Thoracic aorta (tissue), 2 donors: ENCODE data around the gene METTL4. TPM values are rescaled to one million over a fixed set of nuclear protein-coding genes. Genes with fewer than 3 reads are reported as not detected.

Source experiments
- ATAC-seq: fragments of 150-250 bp; one replicate; pipeline ENCODE4 v1.8.0; 2017; ENCODE audit warnings: low read depth; ENCODE audit not compliant: insufficient number of reproducible peaks, low FRiP score
- DNase-seq: peaks from one replicate; pipeline ENCODE4 v3.0.0-alpha.2; 2020; ENCODE audit warnings: low spot score
- H3K27ac ChIP-seq, 2 donors: fragments of 200-600 bp; sonication (generic); 1 replicate in 1 of 2; 2 replicates in 1 of 2; pipeline ENCODE4 v1.5.1; 2016; ENCODE audit warnings: mild to moderate bottlenecking in 2 of 2, moderate library complexity in 2 of 2
- H3K27me3 ChIP-seq: fragments of 200-600 bp; sonication (generic); replicated peaks from 2 replicates; pipeline ENCODE4 v1.6.0; 2016; ENCODE audit warnings: mild to moderate bottlenecking; ENCODE audit not compliant: insufficient read depth
- H3K36me3 ChIP-seq: fragments of 200-600 bp; sonication (generic); one replicate; pipeline ENCODE4 v1.5.1; 2016
- H3K4me1 ChIP-seq, 2 donors: fragments of 200-600 bp; sonication (generic); 1 replicate in 1 of 2; 2 replicates in 1 of 2; pipeline versions ENCODE4 v1.5.1 to v1.6.0; 2016; ENCODE audit warnings: low read depth in 2 of 2, mild to moderate bottlenecking in 1 of 2; ENCODE audit not compliant: control insufficient read depth in 1 of 2
- H3K4me3 ChIP-seq: fragments of 200-600 bp; sonication (generic); 2 replicates; pipeline ENCODE4 v1.5.1; 2016; ENCODE audit warnings: mild to moderate bottlenecking
- H3K9me3 ChIP-seq: fragments of 200-600 bp; sonication (generic); 2 replicates; pipeline ENCODE4 v1.5.1; 2016
- total RNA-seq, 2 donors: library from RNA; depleted of rRNA; stranded (reverse); fragments of >200 nt; gene quantifications; one replicate each; pipeline versions ENCODE4 v1.1.0 to v1.2.3, GENCODE V29; 2016
- TF ChIP-seq, protein P1 (sequence below): fragments of 200-600 bp; sonication (generic); IDR thresholded peaks from one replicate; pipeline ENCODE4 v1.5.1; 2019; ENCODE audit warnings: antibody characterized with exemption

Gene METTL4
- total RNA-seq, 2 donors from 2014 or later: 8.3 to 12.2 TPM

- peaks cover 2% of the 10 kb centered on the region in 2 donors for H3K4me1 ChIP-seq
- H3K36me3 ChIP-seq: peaks cover 5% of the 10 kb centered on the region
- H3K4me3 ChIP-seq: no peak overlapping the region
- H3K27me3 ChIP-seq: no peaks in the 10 kb centered on the region
- DNase-seq: no peak
- TF ChIP-seq, protein P1, sequence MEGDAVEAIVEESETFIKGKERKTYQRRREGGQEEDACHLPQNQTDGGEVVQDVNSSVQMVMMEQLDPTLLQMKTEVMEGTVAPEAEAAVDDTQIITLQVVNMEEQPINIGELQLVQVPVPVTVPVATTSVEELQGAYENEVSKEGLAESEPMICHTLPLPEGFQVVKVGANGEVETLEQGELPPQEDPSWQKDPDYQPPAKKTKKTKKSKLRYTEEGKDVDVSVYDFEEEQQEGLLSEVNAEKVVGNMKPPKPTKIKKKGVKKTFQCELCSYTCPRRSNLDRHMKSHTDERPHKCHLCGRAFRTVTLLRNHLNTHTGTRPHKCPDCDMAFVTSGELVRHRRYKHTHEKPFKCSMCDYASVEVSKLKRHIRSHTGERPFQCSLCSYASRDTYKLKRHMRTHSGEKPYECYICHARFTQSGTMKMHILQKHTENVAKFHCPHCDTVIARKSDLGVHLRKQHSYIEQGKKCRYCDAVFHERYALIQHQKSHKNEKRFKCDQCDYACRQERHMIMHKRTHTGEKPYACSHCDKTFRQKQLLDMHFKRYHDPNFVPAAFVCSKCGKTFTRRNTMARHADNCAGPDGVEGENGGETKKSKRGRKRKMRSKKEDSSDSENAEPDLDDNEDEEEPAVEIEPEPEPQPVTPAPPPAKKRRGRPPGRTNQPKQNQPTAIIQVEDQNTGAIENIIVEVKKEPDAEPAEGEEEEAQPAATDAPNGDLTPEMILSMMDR: no peak
- no peaks in the 10 kb centered on the region for H3K9me3 ChIP-seq
- H3K27ac ChIP-seq: no peak overlapping the region
- no peak for ATAC-seq
These were observed 6.9 kb downstream of the METTL4 start for GRCh38 chr18:2564373-2564772.

GRCh38 chr18:2559249-2559648 lies 12.1 kb downstream of the METTL4 start:
- TF ChIP-seq, protein P1: no peak
- Histone ChIP-seq H3K27ac (no peak overlapping the region), H3K4me3 (no peak overlapping the region), H3K9me3 (no peaks in the 10 kb centered on the region), H3K27me3 (no peaks in the 10 kb centered on the region), H3K4me1 (no peaks in the 10 kb centered on the region), H3K36me3 (peaks cover 5% of the 10 kb centered on the region)
- ATAC-seq (no peak), DNase-seq (no peak)

GRCh38 chr18:2557536-2557935 lies 13.8 kb downstream of the METTL4 start:
- Histone ChIP-seq H3K27me3 (no peaks in the 10 kb centered on the region), H3K4me3 (no peak overlapping the region), H3K27ac (no peak overlapping the region), H3K36me3 (peaks cover 5% of the 10 kb centered on the region), H3K9me3 (no peaks in the 10 kb centered on the region), H3K4me1 (no peaks in the 10 kb centered on the region)
- DNase-seq: no peak
- ATAC-seq: no peak
- TF ChIP-seq, protein P1: no peak

DNA sequence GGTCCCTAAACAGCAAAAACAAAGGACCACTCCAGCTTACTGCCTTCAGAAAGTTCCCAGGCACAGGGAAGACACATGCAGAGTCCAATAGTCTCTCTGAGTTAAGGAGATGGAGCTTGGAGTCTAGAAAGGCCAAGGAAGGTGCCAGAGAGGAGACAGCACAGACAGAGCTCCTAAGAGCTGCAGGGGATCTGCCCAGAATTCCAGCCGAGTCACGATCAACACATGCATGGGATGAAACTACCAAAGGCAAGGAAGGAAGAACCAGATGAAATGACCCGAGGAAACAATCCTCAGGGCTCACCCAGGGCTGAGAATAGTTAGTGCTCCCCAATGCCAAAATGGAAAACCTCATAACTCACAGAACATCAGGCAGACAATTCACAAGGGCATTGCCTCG lies 15.4 kb downstream of the METTL4 start:
- no peak for ATAC-seq
- H3K36me3 ChIP-seq: peaks cover 3% of the 10 kb centered on the region
- H3K27ac ChIP-seq: no peak overlapping the region
- no peak overlapping the region for H3K4me3 ChIP-seq
- H3K9me3 ChIP-seq: no peaks in the 10 kb centered on the region
- no peaks in the 10 kb centered on the region for H3K27me3 ChIP-seq
- no peaks in the 10 kb centered on the region for H3K4me1 ChIP-seq
- no peak for DNase-seq
- TF ChIP-seq, protein P1: no peak

- Histone ChIP-seq H3K4me3 (no peak overlapping the region), H3K27ac (no peak overlapping the region), H3K9me3 (no peaks in the 10 kb centered on the region), H3K27me3 (no peaks in the 10 kb centered on the region), H3K4me1 (no peaks in the 10 kb centered on the region), H3K36me3 (peaks cover 3% of the 10 kb centered on the region)
- TF ChIP-seq, protein P1: no peak
- ATAC-seq: no peak
- no peak for DNase-seq
These were observed 16.6 kb downstream of the METTL4 start for GRCh38 chr18:2554696-2555095.
